HepG2 (cell line): ENCODE measurements around the gene RMDN2. TPM values are rescaled to one million over a fixed set of nuclear protein-coding genes. Genes with fewer than 3 reads are reported as not detected.

Experiments
- ATAC-seq: fragments of 200-7000 bp; cut with Tn5 transposase; 3 replicates; pipeline ENCODE4 v1.9.1; 2020; ENCODE audit warnings: mild to moderate bottlenecking, moderate library complexity
- BruUV-seq: library from RNA; stranded (reverse); fragments of 400-500 nt; replicated peaks from 2 replicates; lab custom pipeline; 2021; lab: Mats Ljungman, UMichigan
- CTCF ChIA-PET: fragments of 300-600 bp; formaldehyde crosslinking; extraction: SDS; loops from one replicate; lab custom pipeline; 2021; ENCODE audit warnings: low total read pairs, inconsistent platforms, low intra/inter-chr PET ratio; lab: Yijun Ruan, JAX
- POLR2A ChIA-PET: fragments of 350-600 bp; sonication (Branson Sonifier 250); formaldehyde crosslinking; loops from one replicate; lab custom pipeline; 2020; ENCODE audit warnings: antibody characterized with exemption, inconsistent platforms; lab: Yijun Ruan, JAX
- DNase-seq: peaks from one replicate; pipeline ENCODE4 v3.0.0-alpha.2; 2015; ENCODE audit warnings: low spot score
- FAIRE-seq: peaks from 3 replicates; lab custom pipeline; 2011; peaks lifted over from hg19 to GRCh38; lab: Jason Lieb, UNC
- H2AFZ ChIP-seq: one replicate; pipeline ENCODE4 v1.6.1; 2011; ENCODE audit warnings: low read length, inconsistent platforms
- H3K27ac ChIP-seq: fragments of 300-600 bp; 3 replicates; pipeline ENCODE4 v1.8.0; 2011; ENCODE audit warnings: mixed run types, mild to moderate bottlenecking, mixed read lengths, low read length, inconsistent platforms; ENCODE audit not compliant: insufficient read depth; ENCODE audit errors: extremely low read length
- H3K27me3 ChIP-seq, 2 experiments: fragments of 200-600 bp in 1 of 2; 2 replicates in 1 of 2; 3 replicates in 1 of 2; pipeline versions ENCODE4 v1.6.0 to v1.8.0; 2011; ENCODE audit warnings: low read length in 2 of 2, mild to moderate bottlenecking in 2 of 2, moderate library complexity in 2 of 2, inconsistent platforms in 1 of 2; ENCODE audit not compliant: insufficient read depth in 2 of 2, control insufficient read depth in 1 of 2
- H3K36me3 ChIP-seq, 2 experiments: fragments of 200-600 bp in 1 of 2; replicated peaks in 1 of 2; 2 replicates in 1 of 2; 3 replicates in 1 of 2; pipeline versions ENCODE4 v1.5.1 to v1.8.0; 2011; ENCODE audit warnings: low read length in 2 of 2, inconsistent platforms in 1 of 2; ENCODE audit not compliant: insufficient read depth in 2 of 2, control insufficient read depth in 1 of 2
- H3K4me1 ChIP-seq: 2 replicates; pipeline ENCODE4 v1.5.1; 2012; ENCODE audit warnings: low read length, inconsistent platforms; ENCODE audit not compliant: insufficient read depth
- H3K4me2 ChIP-seq: 2 replicates; pipeline ENCODE4 v1.6.0; 2011; ENCODE audit warnings: low read depth, low read length, inconsistent platforms
- H3K4me3 ChIP-seq, 3 experiments: fragments of 200-600 bp in 1 of 3; sonication (generic), shearing (Covaris generic) in 1 of 3; replicated peaks in 1 of 3; 2 replicates each; pipeline ENCODE4 v1.5.1; 2011 to 2016; ENCODE audit warnings: low read length in 3 of 3, inconsistent platforms in 2 of 3, low read depth in 2 of 3, mild to moderate bottlenecking in 2 of 3, control low read depth in 1 of 3, mixed read lengths in 1 of 3; ENCODE audit not compliant: insufficient read depth in 1 of 3
- H3K79me2 ChIP-seq: one replicate; pipeline ENCODE4 v1.6.1; 2011; ENCODE audit warnings: low read length, inconsistent platforms; ENCODE audit not compliant: insufficient read depth
- H3K9ac ChIP-seq: 2 replicates; pipeline ENCODE4 v1.6.0; 2011; ENCODE audit warnings: mild to moderate bottlenecking, low read depth, low read length, inconsistent platforms; ENCODE audit not compliant: insufficient read depth
- H3K9me3 ChIP-seq: 2 replicates; pipeline ENCODE4 v1.5.1; 2012; ENCODE audit warnings: mild to moderate bottlenecking, low read length
- H4K20me1 ChIP-seq: 2 replicates; pipeline ENCODE4 v1.6.0; 2011; ENCODE audit warnings: inconsistent platforms, mild to moderate bottlenecking, low read length, moderate library complexity; ENCODE audit not compliant: insufficient read depth
- ATF4 ChIP-seq, 2 experiments: fragments of 450-650 bp in 1 of 2; sonication (generic) in 1 of 2; formaldehyde crosslinking; IDR thresholded peaks; 2 replicates each; pipeline versions ENCODE4 v1.5.0 to v1.8.0; 2020 to 2022; ENCODE audit warnings: mild to moderate bottlenecking in 1 of 2, missing genetic modification reagents in 1 of 2
- MTERF4 ChIP-seq: sonication (generic); formaldehyde crosslinking; IDR thresholded peaks from 2 replicates; pipeline ENCODE4 v1.8.0; 2023; ENCODE audit warnings: mild to moderate bottlenecking, missing genetic modification reagents
- ZBTB25 ChIP-seq: IDR thresholded peaks from 2 replicates; pipeline ENCODE4 v1.6.1; 2018; ENCODE audit warnings: missing genetic modification reagents
- ZNF143 ChIP-seq: sonication (generic); formaldehyde crosslinking; IDR thresholded peaks from 2 replicates; pipeline ENCODE4 v1.4.0; 2020; ENCODE audit warnings: missing genetic modification reagents
- ZNF674 ChIP-seq: sonication (generic); formaldehyde crosslinking; IDR thresholded peaks from 2 replicates; pipeline ENCODE4 v1.5.0; 2020; ENCODE audit warnings: low read depth, mild to moderate bottlenecking, missing genetic modification reagents
- WGBS: methylation state at CpG from one replicate; pipeline ENCODE4 v1.1.6; 2017; ENCODE audit warnings: low lambda C conversion rate; 5-methylcytosine and 5-hydroxymethylcytosine counted together
- in situ Hi-C: cut with HindIII; loops from 2 replicates; pipeline ENCODE4 v1.10.0; 2017; ENCODE audit warnings: low pct_unique_long_range_greater_than_20kb; ENCODE audit not compliant: extremely low pct_ligation_motif_present
- intact Hi-C: fragments of 100-400 bp; cut with micrococcal nuclease; formaldehyde crosslinking; loops from one replicate; pipeline ENCODE4 v1.10.0; 2022; ENCODE audit not compliant: unreplicated experiment
- polyA plus RNA-seq, 8 experiments: library from polyadenylated mRNA; depleted of rRNA in 3 of 8; stranded (reverse) in 7 of 8; unstranded in 1 of 8; fragments of >200 nt; fragmentation: Illumina TruSeq in 4 of 8; extraction: Trizol in 4 of 8; gene quantifications; 2 replicates each; pipeline versions ENCODE4 v1.2.1 to v1.2.3, GENCODE V29; 2011 to 2016; ENCODE audit warnings: low read depth in 4 of 8, missing spikeins in 1 of 8, mixed read lengths in 1 of 8; ENCODE audit not compliant: insufficient read depth in 1 of 8
- total RNA-seq, 5 experiments: library from RNA; depleted of rRNA; stranded (reverse); fragments of >200 nt; fragmentation: Illumina TruSeq; extraction: Trizol; gene quantifications; 2 replicates each; pipeline ENCODE4 v1.2.3, GENCODE V29; 2016; ENCODE audit warnings: low read depth in 1 of 5
- TF ChIP-seq, protein P1 (sequence below): sonication (generic); formaldehyde crosslinking; IDR thresholded peaks from 2 replicates; pipeline ENCODE4 v1.4.0; 2020; ENCODE audit warnings: missing genetic modification reagents
- TF ChIP-seq, protein P2 (sequence below): sonication (generic); formaldehyde crosslinking; IDR thresholded peaks from 2 replicates; pipeline ENCODE4 v1.4.0; 2020; ENCODE audit warnings: mild to moderate bottlenecking, missing genetic modification reagents

RMDN2 gene
- total and polyA plus RNA-seq, 2 of the 13 experiments (the other 11 are each of a cell fraction or from before 2014, with no cell fraction given) = 2.3 to 8.9 TPM

DNA sequence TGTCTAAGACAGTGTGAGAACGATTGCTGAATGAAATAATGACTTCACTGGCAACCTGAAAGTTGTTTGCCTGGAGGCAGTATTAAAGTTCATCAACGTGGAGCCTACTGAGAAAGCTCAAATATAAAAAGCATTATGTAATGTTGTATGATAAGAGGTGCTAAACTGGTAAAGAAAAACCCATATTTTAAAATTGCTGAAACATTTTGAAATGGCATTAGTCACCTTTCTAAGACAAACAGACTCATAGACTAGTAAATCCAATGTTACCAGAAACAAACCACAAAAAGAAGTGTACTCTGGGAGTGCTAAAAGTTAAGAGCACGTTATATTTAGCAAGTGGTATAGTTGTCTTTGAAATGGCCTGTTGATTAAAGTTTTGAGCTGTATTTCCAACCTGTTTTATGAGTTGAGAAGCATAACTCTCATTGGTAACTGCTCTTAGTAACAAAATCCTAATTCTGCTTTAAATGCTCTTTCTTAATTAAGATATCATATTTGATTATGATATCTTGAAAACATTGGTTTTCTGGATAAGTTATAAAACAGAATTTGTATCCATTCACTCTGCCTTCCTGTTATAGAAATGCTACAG, 88.2 kb downstream of the RMDN2 start (continued):
- no peak for TF ChIP-seq MTERF4

- Histone ChIP-seq H3K27ac (no peak overlapping the region), H2AFZ (no peak overlapping the region), H4K20me1 (no peaks in the 10 kb centered on the region), H3K36me3 (no peaks in the 10 kb centered on the region; a peak in 1 of 5 replicates), H3K9ac (no peak overlapping the region), H3K27me3 (no peaks in the 10 kb centered on the region), H3K9me3 (no peaks in the 10 kb centered on the region), H3K4me1 (no peaks in the 10 kb centered on the region), H3K4me2 (no peak overlapping the region)
- intact Hi-C loops = no loop called here
- FAIRE-seq (no peak), ATAC-seq (no peak)
- ChIA-PET CTCF (no interaction called here), POLR2A (no interaction called here)
- 96% methylated on average over 1 of the region's 1 CpG for WGBS
- TF ChIP-seq ZNF674 (CRISPR knock-in tag) = no peak
- TF ChIP-seq, protein P1, sequence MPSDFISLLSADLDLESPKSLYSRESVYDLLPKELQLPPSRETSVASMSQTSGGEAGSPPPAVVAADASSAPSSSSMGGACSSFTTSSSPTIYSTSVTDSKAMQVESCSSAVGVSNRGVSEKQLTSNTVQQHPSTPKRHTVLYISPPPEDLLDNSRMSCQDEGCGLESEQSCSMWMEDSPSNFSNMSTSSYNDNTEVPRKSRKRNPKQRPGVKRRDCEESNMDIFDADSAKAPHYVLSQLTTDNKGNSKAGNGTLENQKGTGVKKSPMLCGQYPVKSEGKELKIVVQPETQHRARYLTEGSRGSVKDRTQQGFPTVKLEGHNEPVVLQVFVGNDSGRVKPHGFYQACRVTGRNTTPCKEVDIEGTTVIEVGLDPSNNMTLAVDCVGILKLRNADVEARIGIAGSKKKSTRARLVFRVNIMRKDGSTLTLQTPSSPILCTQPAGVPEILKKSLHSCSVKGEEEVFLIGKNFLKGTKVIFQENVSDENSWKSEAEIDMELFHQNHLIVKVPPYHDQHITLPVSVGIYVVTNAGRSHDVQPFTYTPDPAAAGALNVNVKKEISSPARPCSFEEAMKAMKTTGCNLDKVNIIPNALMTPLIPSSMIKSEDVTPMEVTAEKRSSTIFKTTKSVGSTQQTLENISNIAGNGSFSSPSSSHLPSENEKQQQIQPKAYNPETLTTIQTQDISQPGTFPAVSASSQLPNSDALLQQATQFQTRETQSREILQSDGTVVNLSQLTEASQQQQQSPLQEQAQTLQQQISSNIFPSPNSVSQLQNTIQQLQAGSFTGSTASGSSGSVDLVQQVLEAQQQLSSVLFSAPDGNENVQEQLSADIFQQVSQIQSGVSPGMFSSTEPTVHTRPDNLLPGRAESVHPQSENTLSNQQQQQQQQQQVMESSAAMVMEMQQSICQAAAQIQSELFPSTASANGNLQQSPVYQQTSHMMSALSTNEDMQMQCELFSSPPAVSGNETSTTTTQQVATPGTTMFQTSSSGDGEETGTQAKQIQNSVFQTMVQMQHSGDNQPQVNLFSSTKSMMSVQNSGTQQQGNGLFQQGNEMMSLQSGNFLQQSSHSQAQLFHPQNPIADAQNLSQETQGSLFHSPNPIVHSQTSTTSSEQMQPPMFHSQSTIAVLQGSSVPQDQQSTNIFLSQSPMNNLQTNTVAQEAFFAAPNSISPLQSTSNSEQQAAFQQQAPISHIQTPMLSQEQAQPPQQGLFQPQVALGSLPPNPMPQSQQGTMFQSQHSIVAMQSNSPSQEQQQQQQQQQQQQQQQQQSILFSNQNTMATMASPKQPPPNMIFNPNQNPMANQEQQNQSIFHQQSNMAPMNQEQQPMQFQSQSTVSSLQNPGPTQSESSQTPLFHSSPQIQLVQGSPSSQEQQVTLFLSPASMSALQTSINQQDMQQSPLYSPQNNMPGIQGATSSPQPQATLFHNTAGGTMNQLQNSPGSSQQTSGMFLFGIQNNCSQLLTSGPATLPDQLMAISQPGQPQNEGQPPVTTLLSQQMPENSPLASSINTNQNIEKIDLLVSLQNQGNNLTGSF = no peak
- no peak for TF ChIP-seq ZNF143
- TF ChIP-seq, protein P2, sequence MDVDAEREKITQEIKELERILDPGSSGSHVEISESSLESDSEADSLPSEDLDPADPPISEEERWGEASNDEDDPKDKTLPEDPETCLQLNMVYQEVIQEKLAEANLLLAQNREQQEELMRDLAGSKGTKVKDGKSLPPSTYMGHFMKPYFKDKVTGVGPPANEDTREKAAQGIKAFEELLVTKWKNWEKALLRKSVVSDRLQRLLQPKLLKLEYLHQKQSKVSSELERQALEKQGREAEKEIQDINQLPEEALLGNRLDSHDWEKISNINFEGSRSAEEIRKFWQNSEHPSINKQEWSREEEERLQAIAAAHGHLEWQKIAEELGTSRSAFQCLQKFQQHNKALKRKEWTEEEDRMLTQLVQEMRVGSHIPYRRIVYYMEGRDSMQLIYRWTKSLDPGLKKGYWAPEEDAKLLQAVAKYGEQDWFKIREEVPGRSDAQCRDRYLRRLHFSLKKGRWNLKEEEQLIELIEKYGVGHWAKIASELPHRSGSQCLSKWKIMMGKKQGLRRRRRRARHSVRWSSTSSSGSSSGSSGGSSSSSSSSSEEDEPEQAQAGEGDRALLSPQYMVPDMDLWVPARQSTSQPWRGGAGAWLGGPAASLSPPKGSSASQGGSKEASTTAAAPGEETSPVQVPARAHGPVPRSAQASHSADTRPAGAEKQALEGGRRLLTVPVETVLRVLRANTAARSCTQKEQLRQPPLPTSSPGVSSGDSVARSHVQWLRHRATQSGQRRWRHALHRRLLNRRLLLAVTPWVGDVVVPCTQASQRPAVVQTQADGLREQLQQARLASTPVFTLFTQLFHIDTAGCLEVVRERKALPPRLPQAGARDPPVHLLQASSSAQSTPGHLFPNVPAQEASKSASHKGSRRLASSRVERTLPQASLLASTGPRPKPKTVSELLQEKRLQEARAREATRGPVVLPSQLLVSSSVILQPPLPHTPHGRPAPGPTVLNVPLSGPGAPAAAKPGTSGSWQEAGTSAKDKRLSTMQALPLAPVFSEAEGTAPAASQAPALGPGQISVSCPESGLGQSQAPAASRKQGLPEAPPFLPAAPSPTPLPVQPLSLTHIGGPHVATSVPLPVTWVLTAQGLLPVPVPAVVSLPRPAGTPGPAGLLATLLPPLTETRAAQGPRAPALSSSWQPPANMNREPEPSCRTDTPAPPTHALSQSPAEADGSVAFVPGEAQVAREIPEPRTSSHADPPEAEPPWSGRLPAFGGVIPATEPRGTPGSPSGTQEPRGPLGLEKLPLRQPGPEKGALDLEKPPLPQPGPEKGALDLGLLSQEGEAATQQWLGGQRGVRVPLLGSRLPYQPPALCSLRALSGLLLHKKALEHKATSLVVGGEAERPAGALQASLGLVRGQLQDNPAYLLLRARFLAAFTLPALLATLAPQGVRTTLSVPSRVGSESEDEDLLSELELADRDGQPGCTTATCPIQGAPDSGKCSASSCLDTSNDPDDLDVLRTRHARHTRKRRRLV (CRISPR knock-in tag) = no peak
- TF ChIP-seq ATF4 (CRISPR knock-in tag; IDR thresholded peaks at IDR 0.05) = no peak
- no peak for TF ChIP-seq ZBTB25 (CRISPR knock-in tag)
- TF ChIP-seq, all 625 proteins: peak for 0
- Histone ChIP-seq H3K79me2 (no peaks in the 10 kb centered on the region), H3K4me3 (no peak overlapping the region)
- no TSS peak for BruUV-seq
- in situ Hi-C loops = no loop called here
- DNase-seq = no peak
Observed at GRCh38 chr2:38016219-38016618, 91.1 kb downstream of the RMDN2 start.
